PC-9 (cell line): Measurements from ENCODE around the gene PHACTR1. TPM values are rescaled to one million over a fixed set of nuclear protein-coding genes. Genes with fewer than 3 reads are reported as not detected.

Experiments
- BruUV-seq: library from RNA; stranded (reverse); fragments of 400-500 nt; replicated peaks from 2 replicates; lab custom pipeline; 2021; lab: Mats Ljungman, UMichigan
- CTCF ChIA-PET: fragments of 300-600 bp; sonication (Branson Sonifier 250); formaldehyde crosslinking; loops from one replicate; lab custom pipeline; 2022; ENCODE audit warnings: antibody characterized with exemption; lab: Charles Lee
- POLR2A ChIA-PET: fragments of 300-600 bp; sonication (Branson Sonifier 250); formaldehyde crosslinking; loops from one replicate; lab custom pipeline; 2022; ENCODE audit warnings: antibody characterized with exemption; ENCODE audit not compliant: unreplicated experiment; lab: Charles Lee
- DNase-seq, 2 experiments: peaks; one replicate each; pipeline versions ENCODE4 v3.0.0 to v3.0.0-alpha.2; 2015 to 2022; ENCODE audit warnings: mixed read lengths in 1 of 2
- H2AFZ ChIP-seq: fragments of 200-600 bp; sonication (generic); 2 replicates; pipeline ENCODE4 v1.8.1; 2017; ENCODE audit warnings: antibody characterized with exemption
- H3F3A ChIP-seq: fragments of 200-600 bp; sonication (generic); 2 replicates; pipeline ENCODE4 v1.8.1; 2017; ENCODE audit warnings: antibody characterized with exemption, mild to moderate bottlenecking, low read depth; ENCODE audit not compliant: insufficient read depth
- H3K27ac ChIP-seq: fragments of 200-600 bp; sonication (generic); 2 replicates; pipeline ENCODE4 v1.6.1; 2016; ENCODE audit warnings: mixed run types
- H3K27me3 ChIP-seq: fragments of 200-600 bp; sonication (generic); 2 replicates; pipeline ENCODE4 v1.6.1; 2016; ENCODE audit warnings: low read depth, mixed run types; ENCODE audit not compliant: insufficient read depth
- H3K36me3 ChIP-seq: fragments of 200-600 bp; sonication (generic); 2 replicates; pipeline ENCODE4 v1.6.1; 2016; ENCODE audit warnings: low read depth, mixed run types
- H3K4me1 ChIP-seq: fragments of 200-600 bp; sonication (generic); replicated peaks from 2 replicates; pipeline ENCODE4 v1.6.1; 2016; ENCODE audit warnings: mixed run types; ENCODE audit not compliant: insufficient read depth
- H3K4me2 ChIP-seq: fragments of 200-600 bp; sonication (generic); 2 replicates; pipeline ENCODE4 v1.6.1; 2017; ENCODE audit warnings: mixed run types
- H3K4me3 ChIP-seq: fragments of 200-600 bp; sonication (generic); 2 replicates; pipeline ENCODE4 v1.6.1; 2016; ENCODE audit warnings: mixed run types
- H3K79me2 ChIP-seq: fragments of 200-600 bp; sonication (generic); 2 replicates; pipeline ENCODE4 v1.6.1; 2017; ENCODE audit warnings: low read depth, mixed run types
- H3K9me2 ChIP-seq: fragments of 200-600 bp; sonication (generic); 2 replicates; pipeline ENCODE4 v1.8.1; 2017; ENCODE audit warnings: mild to moderate bottlenecking; ENCODE audit not compliant: insufficient read depth
- H3K9me3 ChIP-seq: fragments of 200-600 bp; sonication (generic); 2 replicates; pipeline ENCODE4 v1.8.1; 2016; ENCODE audit warnings: low read depth; ENCODE audit not compliant: insufficient read depth
- H4K20me1 ChIP-seq: fragments of 200-600 bp; sonication (generic); 2 replicates; pipeline ENCODE4 v1.8.1; 2017; ENCODE audit not compliant: insufficient read depth
- CTCF ChIP-seq: fragments of 200-600 bp; sonication (generic); conservative IDR thresholded peaks from 2 replicates; pipeline ENCODE4 v1.6.1; 2017; ENCODE audit warnings: mixed run types, antibody characterized with exemption, mild to moderate bottlenecking, moderate library complexity
- EZH2 ChIP-seq: fragments of 200-600 bp; sonication (generic); IDR thresholded peaks from 2 replicates; pipeline ENCODE4 v1.8.0; 2017; ENCODE audit warnings: antibody characterized with exemption, low read depth
- intact Hi-C: fragments of 100-400 bp; cut with micrococcal nuclease; formaldehyde crosslinking; loops from one replicate; pipeline ENCODE4 v1.10.0; 2022; ENCODE audit not compliant: unreplicated experiment
- total RNA-seq: library from RNA; stranded (reverse); gene quantifications from 2 replicates; pipeline ENCODE4 v1.2.3, GENCODE V29; 2021

The PHACTR1 gene
- total RNA-seq, 1 experiment from 2014 or later, result not detected

- no peaks in the 10 kb centered on the region for H4K20me1 ChIP-seq
- no peak overlapping the region for H3K4me3 ChIP-seq
- TF ChIP-seq CTCF (no peak), EZH2 (no peak)
- H3K9me3 ChIP-seq, result no peaks in the 10 kb centered on the region
- H3F3A ChIP-seq, result no peaks in the 10 kb centered on the region
- H3K9me2 ChIP-seq, result no peaks in the 10 kb centered on the region
- ChIA-PET POLR2A (interaction anchor here (0.6 kb wide), 1 partner anchor 9 kb away, joined by 12 read pairs; no protein-coding TSS in a partner anchor), CTCF (no interaction called here)
- intact Hi-C loops, result no loop called here
- H2AFZ ChIP-seq, result no peak overlapping the region
- H3K27me3 ChIP-seq, result 0 out of 2 replicates have a peak, but pooled peaks cover 3% of the 10 kb centered on the region
- no peak overlapping the region for H3K27ac ChIP-seq
- no TSS peak for BruUV-seq
- H3K79me2 ChIP-seq, result no peaks in the 10 kb centered on the region
- no peaks in the 10 kb centered on the region for H3K36me3 ChIP-seq
- no peaks in the 10 kb centered on the region for H3K4me1 ChIP-seq
- no peak overlapping the region for H3K4me2 ChIP-seq
- DNase-seq, result no peak
These were observed 544.3 kb downstream of the PHACTR1 start for GRCh38 chr6:13260831-13261230.

GRCh38 chr6:13261464-13261994 lies 545.0 kb downstream of the PHACTR1 start:
- Histone ChIP-seq H2AFZ (no peak overlapping the region), H3K4me2 (no peak overlapping the region), H3K4me3 (no peak overlapping the region), H3K79me2 (no peaks in the 10 kb centered on the region), H3K9me3 (no peaks in the 10 kb centered on the region), H3K27me3 (0 out of 2 replicates have a peak, but pooled peaks cover 3% of the 10 kb centered on the region), H3K9me2 (no peaks in the 10 kb centered on the region), H3K4me1 (no peaks in the 10 kb centered on the region), H3K36me3 (no peaks in the 10 kb centered on the region), H3F3A (no peaks in the 10 kb centered on the region), H3K27ac (no peak overlapping the region), H4K20me1 (no peaks in the 10 kb centered on the region)
- DNase-seq, result no peak
- intact Hi-C loops, result no loop called here
- POLR2A ChIA-PET, result interaction anchor here (0.6 kb wide), 1 partner anchor 9 kb away, joined by 12 read pairs; no protein-coding TSS in a partner anchor
- CTCF ChIA-PET, result no interaction called here
- TF ChIP-seq EZH2 (no peak), CTCF (no peak)
- BruUV-seq, result no TSS peak

- Histone ChIP-seq H3K79me2 (no peaks in the 10 kb centered on the region), H3K4me2 (no peak overlapping the region), H3K4me1 (peaks cover 7% of the 10 kb centered on the region), H3K4me3 (no peak overlapping the region), H3K9me3 (no peaks in the 10 kb centered on the region), H4K20me1 (no peaks in the 10 kb centered on the region), H3F3A (no peaks in the 10 kb centered on the region), H2AFZ (no peak overlapping the region), H3K27me3 (0 out of 2 replicates have a peak, but pooled peaks cover 3% of the 10 kb centered on the region), H3K27ac (no peak overlapping the region), H3K9me2 (no peaks in the 10 kb centered on the region), H3K36me3 (no peaks in the 10 kb centered on the region)
- ChIA-PET CTCF (no interaction called here), POLR2A (no interaction called here)
- TF ChIP-seq CTCF (no peak), EZH2 (no peak)
- BruUV-seq, result no TSS peak
- intact Hi-C loops, result no loop called here
- no peak for DNase-seq
These were observed 546.0 kb downstream of the PHACTR1 start for GRCh38 chr6:13262302-13263230.
